ENCODE data around the gene TMPRSS4. TPM values are rescaled to one million over a fixed set of nuclear protein-coding genes. Genes with fewer than 3 reads are reported as not detected.

The TMPRSS4 gene
- total RNA-seq, 2 donors from 2014 or later = 0.19 TPM; not detected in 1

- no peaks in the 10 kb centered on the region for H3K9me3 Mint-ChIP-seq
- no peaks in the 10 kb centered on the region for H3K36me3 Mint-ChIP-seq
- H3K4me1 Mint-ChIP-seq (ENCODE audit: low read depth in 2 of 2) = no peaks in the 10 kb centered on the region
- no peak for ATAC-seq
- no peak for DNase-seq (ENCODE audit: low spot score)
- peaks cover 0 to 9% of the 10 kb centered on the region in 2 donors for H3K27me3 Mint-ChIP-seq
- no peak overlapping the region for H3K4me3 Mint-ChIP-seq
- no peak overlapping the region for H3K27ac Mint-ChIP-seq
Measured at GRCh38 chr11:118170231-118170630, 93.4 kb downstream of the TMPRSS4 start.

GRCh38 chr11:118170882-118171268 lies 94.0 kb downstream of the TMPRSS4 start:
- Mint-ChIP-seq H3K27me3 (peaks cover 6 to 14% of the 10 kb centered on the region in 2 donors), H3K4me1 (ENCODE audit: low read depth in 2 of 2) (no peaks in the 10 kb centered on the region)

More at GRCh38 chr11:118170882-118171268, 94.0 kb downstream of the TMPRSS4 start:
- Mint-ChIP-seq H3K27ac (no peak overlapping the region), H3K36me3 (no peaks in the 10 kb centered on the region), H3K4me3 (no peak overlapping the region), H3K9me3 (no peaks in the 10 kb centered on the region)
- no peak for ATAC-seq
- no peak for DNase-seq (ENCODE audit: low spot score)

Other genes with a start within 250 kb of the TMPRSS4 start
- gene FXYD6, start 200.4 kb upstream of the TMPRSS4 start, total RNA-seq = not detected
- under 1 TPM; 0.19 to 0.36 TPM for gene TMPRSS13, start 147.7 kb upstream of the TMPRSS4 start, total RNA-seq
- gene IL10RA, start 90.7 kb upstream of the TMPRSS4 start, total RNA-seq = 10 to 100 TPM; 59.8 to 83.6 TPM
- not detected for gene SMIM35, start 9.9 kb downstream of the TMPRSS4 start, total RNA-seq
- gene SCN4B, start 75.7 kb downstream of the TMPRSS4 start, total RNA-seq = not detected
- not detected for gene SCN2B, start 99.6 kb downstream of the TMPRSS4 start, total RNA-seq
- 1 to 10 TPM; 1.4 to 8.5 TPM for gene JAML, start 147.9 kb downstream of the TMPRSS4 start, total RNA-seq
- gene MPZL3, start 175.3 kb downstream of the TMPRSS4 start, total RNA-seq = 10 to 100 TPM; 10.8 to 12.8 TPM
- gene MPZL2, start 187.2 kb downstream of the TMPRSS4 start, total RNA-seq = under 1 TPM in 1 of 2 donors, not detected in 1; 0.45 TPM
- 100 to 1,000 TPM in 1 of 2 donors, 10 to 100 TPM in 1; 25.7 to 148 TPM for gene CD3E, start 227.7 kb downstream of the TMPRSS4 start, total RNA-seq

All from natural killer cell treated with Interleukin-12 subunit alpha and Interleukin-12 subunit beta and Interleukin-15 and Interleukin-18, amount 100 ng/mL, for 72 hours (primary cell).